Hematopoietic multipotent progenitor cell treated with erythropoietin and hydrocortisone succinate and interleukin-3 and kit ligand, for 4 days (in vitro differentiated cells): Measurements from ENCODE around the gene VTI1A.
"Not testable (repeated sequence)": the region's sequence is repeated elsewhere in the genome, so short reads cannot be mapped to it uniquely, and the experiment has no call there.

Source experiments
- DNase-seq: peaks from one replicate; pipeline ENCODE4 v3.0.0-alpha.2; 2015

VTI1A gene

GRCh38 chr10:112456533-112456932 is 9.5 kb downstream of the VTI1A start:
- DNase-seq: peak; percentile 62

- no peak for DNase-seq
Measured at GRCh38 chr10:112460366-112460765, 13.4 kb downstream of the VTI1A start.

GRCh38 chr10:112461029-112461887 is 14.2 kb downstream of the VTI1A start:
- no peak for DNase-seq

- DNase-seq: not testable (repeated sequence)
Measured at GRCh38 chr10:112464074-112464473, 17.1 kb downstream of the VTI1A start.

- DNase-seq: no peak
Measured at GRCh38 chr10:112465299-112465883, 18.4 kb downstream of the VTI1A start.

- no peak for DNase-seq
Measured at GRCh38 chr10:112466802-112467201, 19.8 kb downstream of the VTI1A start.

- DNase-seq: no peak
Measured at GRCh38 chr10:112467541-112468075, 20.6 kb downstream of the VTI1A start.

- DNase-seq: peak; percentile 82
Measured at GRCh38 chr10:112471878-112472487, 25.0 kb downstream of the VTI1A start.

- peak; percentile 30 for DNase-seq
Measured at GRCh38 chr10:112475575-112476218, 28.7 kb downstream of the VTI1A start.

GRCh38 chr10:112481602-112482001 is 34.6 kb downstream of the VTI1A start:
- DNase-seq: no peak

GRCh38 chr10:112484399-112484798 is 37.4 kb downstream of the VTI1A start:
- DNase-seq: no peak

- DNase-seq: no peak
Measured at GRCh38 chr10:112487964-112488363, 40.9 kb downstream of the VTI1A start.

GRCh38 chr10:112490545-112490944 is 43.5 kb downstream of the VTI1A start:
- DNase-seq: no peak

- DNase-seq: no peak
Measured at GRCh38 chr10:112491144-112491543, 44.1 kb downstream of the VTI1A start.

- DNase-seq: no peak
Measured at GRCh38 chr10:112492736-112493135, 45.7 kb downstream of the VTI1A start.

GRCh38 chr10:112497347-112497950 is 50.4 kb downstream of the VTI1A start:
- no peak for DNase-seq

GRCh38 chr10:112498806-112499205 is 51.8 kb downstream of the VTI1A start:
- no peak for DNase-seq

GRCh38 chr10:112499985-112500384 is 53.0 kb downstream of the VTI1A start:
- not testable (repeated sequence) for DNase-seq

- no peak for DNase-seq
Measured at GRCh38 chr10:112502536-112502935, 55.5 kb downstream of the VTI1A start.

- DNase-seq: no peak
Measured at GRCh38 chr10:112503643-112504042, 56.6 kb downstream of the VTI1A start.

GRCh38 chr10:112507046-112507445 is 60.0 kb downstream of the VTI1A start:
- DNase-seq: peak; percentile 25

GRCh38 chr10:112507988-112508387 is 61.0 kb downstream of the VTI1A start:
- no peak for DNase-seq
